MM.1S (cell line): ENCODE results near the gene OSBPL1A.

Source experiments
- DNase-seq: peaks from one replicate; pipeline ENCODE4 v3.0.0-alpha.2; 2015
- H2AFZ ChIP-seq: fragments of 300-600 bp; sonication (generic); 2 replicates; pipeline ENCODE4 v1.6.0; 2016; ENCODE audit warnings: antibody characterized with exemption, low read length
- H3F3A ChIP-seq: fragments of 300-600 bp; sonication (generic); 2 replicates; pipeline ENCODE4 v1.6.1; 2016; ENCODE audit warnings: mild to moderate bottlenecking, antibody characterized with exemption, low read length, moderate library complexity, mixed read lengths; ENCODE audit not compliant: insufficient read depth
- H3K27ac ChIP-seq: fragments of 300-600 bp; sonication (generic); 2 replicates; pipeline ENCODE4 v1.5.1; 2016; ENCODE audit warnings: mild to moderate bottlenecking, low read length
- H3K27me3 ChIP-seq: fragments of 300-600 bp; sonication (generic); replicated peaks from 2 replicates; pipeline ENCODE4 v1.6.0; 2016; ENCODE audit warnings: low read length; ENCODE audit not compliant: insufficient read depth
- H3K36me3 ChIP-seq: fragments of 300-600 bp; sonication (generic); replicated peaks from 2 replicates; pipeline ENCODE4 v1.6.1; 2016; ENCODE audit warnings: mild to moderate bottlenecking, low read length, mixed read lengths; ENCODE audit not compliant: insufficient read depth
- H3K4me1 ChIP-seq: fragments of 300-600 bp; sonication (generic); 2 replicates; pipeline ENCODE4 v1.6.1; 2016; ENCODE audit warnings: low read length, mixed read lengths
- H3K4me2 ChIP-seq: fragments of 300-600 bp; sonication (generic); 2 replicates; pipeline ENCODE4 v1.6.0; 2016; ENCODE audit warnings: low read depth, low read length
- H3K4me3 ChIP-seq: fragments of 300-600 bp; sonication (generic); 2 replicates; pipeline ENCODE4 v1.5.1; 2016; ENCODE audit warnings: low read length, mixed read lengths
- H3K79me2 ChIP-seq: fragments of 300-600 bp; sonication (generic); 2 replicates; pipeline ENCODE4 v1.6.1; 2016; ENCODE audit warnings: mixed run types, low read length, mixed read lengths
- H3K9ac ChIP-seq: fragments of 300-600 bp; sonication (generic); 2 replicates; pipeline ENCODE4 v1.6.1; 2016; ENCODE audit warnings: low read length, mixed read lengths
- H3K9me2 ChIP-seq: fragments of 300-600 bp; sonication (generic); replicated peaks from 2 replicates; pipeline ENCODE4 v1.6.1; 2016; ENCODE audit warnings: mild to moderate bottlenecking, low read length, mixed read lengths; ENCODE audit not compliant: insufficient read depth
- H3K9me3 ChIP-seq: fragments of 300-600 bp; sonication (generic); replicated peaks from 2 replicates; pipeline ENCODE4 v1.6.1; 2016; ENCODE audit warnings: mild to moderate bottlenecking, low read length, mixed read lengths; ENCODE audit not compliant: insufficient read depth
- H4K20me1 ChIP-seq: fragments of 300-600 bp; sonication (generic); 2 replicates; pipeline ENCODE4 v1.6.1; 2016; ENCODE audit warnings: mild to moderate bottlenecking, low read length, moderate library complexity, mixed read lengths; ENCODE audit not compliant: insufficient read depth
- CTCF ChIP-seq: fragments of 300-600 bp; sonication (generic); IDR thresholded peaks from 2 replicates; pipeline ENCODE4 v1.5.1; 2016; ENCODE audit warnings: antibody characterized with exemption, low read length, mixed read lengths
- EZH2 ChIP-seq: fragments of 300-600 bp; sonication (generic); optimal IDR thresholded peaks from 2 replicates; pipeline ENCODE3; 2017; ENCODE audit warnings: low read depth, mild to moderate bottlenecking, antibody characterized with exemption, low read length, mixed read lengths
- EZH2phosphoT487 ChIP-seq: fragments of 300-600 bp; sonication (generic); IDR thresholded peaks from 2 replicates; pipeline ENCODE4 v1.6.1; 2018; ENCODE audit warnings: antibody characterized with exemption, low read length

OSBPL1A gene

GRCh38 chr18:24138789-24139616 is 258.6 kb downstream of the OSBPL1A start, which contains the start of gene CABYR:
Gene CABYR (plus strand): TSS chr18:24139062. CDS start chr18:24143115, 4,053 bp downstream.
- Histone ChIP-seq H3K27me3 (no peaks in the 10 kb centered on the region), H3K4me3 (no peak within 1 kb of the TSS), H4K20me1 (no peaks in the 10 kb centered on the region), H3F3A (no peaks in the 10 kb centered on the region), H3K9ac (no peak within 1 kb of the TSS), H3K9me2 (no peaks in the 10 kb centered on the region), H3K4me1 (no peaks in the 10 kb centered on the region), H3K9me3 (no peaks in the 10 kb centered on the region), H2AFZ (no peak within 1 kb of the TSS), H3K36me3 (no peaks in the 10 kb centered on the region), H3K27ac (no peak within 1 kb of the TSS), H3K79me2 (no peaks in the 10 kb centered on the region), H3K4me2 (no peak within 1 kb of the TSS)
- no peak for TF ChIP-seq EZH2phosphoT487
- TF ChIP-seq CTCF, result no peak
- TF ChIP-seq EZH2, result no peak
- no peak for DNase-seq

GRCh38 chr18:24138409-24138788 is 259.2 kb downstream of the OSBPL1A start:
- Histone ChIP-seq H3K4me2 (no peak overlapping the region), H3K9ac (no peak overlapping the region), H3F3A (no peaks in the 10 kb centered on the region), H3K4me1 (no peaks in the 10 kb centered on the region), H3K27ac (no peak overlapping the region), H3K4me3 (no peak overlapping the region), H2AFZ (no peak overlapping the region), H3K36me3 (no peaks in the 10 kb centered on the region), H3K9me2 (no peaks in the 10 kb centered on the region), H3K27me3 (no peaks in the 10 kb centered on the region), H4K20me1 (no peaks in the 10 kb centered on the region), H3K79me2 (no peaks in the 10 kb centered on the region), H3K9me3 (no peaks in the 10 kb centered on the region)
- TF ChIP-seq CTCF, result no peak
- no peak for TF ChIP-seq EZH2
- no peak for TF ChIP-seq EZH2phosphoT487
- DNase-seq, result no peak

GRCh38 chr18:24136967-24137373 is 260.7 kb downstream of the OSBPL1A start:
- Histone ChIP-seq H2AFZ (no peak overlapping the region), H3K79me2 (no peaks in the 10 kb centered on the region), H3K27me3 (no peaks in the 10 kb centered on the region), H3K9ac (no peak overlapping the region), H3K36me3 (no peaks in the 10 kb centered on the region), H3K4me2 (no peak overlapping the region), H3K4me3 (no peak overlapping the region), H4K20me1 (no peaks in the 10 kb centered on the region), H3F3A (no peaks in the 10 kb centered on the region), H3K27ac (no peak overlapping the region), H3K4me1 (no peaks in the 10 kb centered on the region), H3K9me3 (no peaks in the 10 kb centered on the region), H3K9me2 (no peaks in the 10 kb centered on the region)
- TF ChIP-seq CTCF (no peak), EZH2phosphoT487 (no peak), EZH2 (no peak)
- DNase-seq, result no peak
